ENCODE measurements around the gene TVP23B. TPM values are rescaled to one million over a fixed set of nuclear protein-coding genes. Genes with fewer than 3 reads are reported as not detected.
A peak's percentile ranks its signal among the peaks of the same experiment; 100 is the strongest.
"Not testable (repeated sequence)": the region's sequence is repeated elsewhere in the genome, so short reads cannot be mapped to it uniquely, and the experiment has no call there.

Gene TVP23B
- total RNA-seq, 1 experiment from 2014 or later = 47.8 TPM

- BruUV-seq (replicated peaks); H4K20me1 ChIP-seq (ENCODE audit: insufficient read depth); H3K36me3 ChIP-seq (ENCODE audit: control insufficient read depth in 1 of 2, insufficient read depth in 2 of 2, low read length in 2 of 2); H3K4me1 ChIP-seq (ENCODE audit: control insufficient read depth in 1 of 2, insufficient read depth in 2 of 2, low read length in 2 of 2); H3K27me3 ChIP-seq (ENCODE audit: insufficient read depth, low read length); intact Hi-C loops (cut with micrococcal nuclease); DNase-seq (ENCODE audit: low read depth, low spot score); H3K4me2 ChIP-seq (ENCODE audit: low read length); CTCF ChIA-PET; H3K27ac ChIP-seq (ENCODE audit: low read depth, low read length); H2AFZ ChIP-seq (ENCODE audit: low read depth, low read length, poor library complexity, severe bottlenecking); H3K9ac ChIP-seq (ENCODE audit: low read length); H3K4me3 ChIP-seq (replicated peaks in 1 of 2; ENCODE audit: low read depth in 1 of 2, low read length in 2 of 2); H3K9me2 ChIP-seq (ENCODE audit: insufficient read depth); H3K9me3 ChIP-seq (ENCODE audit: control insufficient read depth in 1 of 2, insufficient read depth in 1 of 2, low read depth in 1 of 2, low read length in 2 of 2); RAD21 ChIA-PET (ENCODE audit: low non-redundant PET in 1 of 2, low total read pairs in 2 of 2, uncharacterized antibody in 2 of 2, unreplicated experiment in 2 of 2); ATAC-seq; POLR2A ChIA-PET: not testable (repeated sequence)
- H3K79me2 ChIP-seq (ENCODE audit: insufficient read depth, low read length) = peaks cover 26% of the 10 kb centered on the region
Measured at GRCh38 chr17:18786890-18787289, 5.9 kb downstream of the TVP23B start.

GRCh38 chr17:18791402-18791801, 10.4 kb downstream of the TVP23B start:
- H3K79me2 ChIP-seq (ENCODE audit: insufficient read depth, low read length); H3K9me3 ChIP-seq (ENCODE audit: control insufficient read depth in 1 of 2, insufficient read depth in 1 of 2, low read depth in 1 of 2, low read length in 2 of 2); H3K4me1 ChIP-seq (ENCODE audit: control insufficient read depth in 1 of 2, insufficient read depth in 2 of 2, low read length in 2 of 2); H3K9ac ChIP-seq (ENCODE audit: low read length); H3K27me3 ChIP-seq (ENCODE audit: insufficient read depth, low read length); intact Hi-C loops (cut with micrococcal nuclease); H3K4me2 ChIP-seq (ENCODE audit: low read length); H3K27ac ChIP-seq (ENCODE audit: low read depth, low read length); DNase-seq (ENCODE audit: low read depth, low spot score); POLR2A ChIA-PET; H2AFZ ChIP-seq (ENCODE audit: low read depth, low read length, poor library complexity, severe bottlenecking); RAD21 ChIA-PET (ENCODE audit: low non-redundant PET in 1 of 2, low total read pairs in 2 of 2, uncharacterized antibody in 2 of 2, unreplicated experiment in 2 of 2); H4K20me1 ChIP-seq (ENCODE audit: insufficient read depth); H3K4me3 ChIP-seq (replicated peaks in 1 of 2; ENCODE audit: low read depth in 1 of 2, low read length in 2 of 2); H3K9me2 ChIP-seq (ENCODE audit: insufficient read depth); H3K36me3 ChIP-seq (ENCODE audit: control insufficient read depth in 1 of 2, insufficient read depth in 2 of 2, low read length in 2 of 2); CTCF ChIA-PET: not testable (repeated sequence)
- 0 out of 6 replicates have a peak, but pooled peaks of 1 of the 3 experiments have one; percentile 8 for TF ChIP-seq CTCF (IDR thresholded peaks at IDR 0.05 in 2 of 3, conservative IDR thresholded peaks at IDR 0.05 in 1 of 3; ENCODE audit: borderline replicate concordance in 1 of 3, insufficient read depth in 1 of 3, low read depth in 2 of 3, low read length in 2 of 3)
- TSS peak; percentile 12 for BruUV-seq (replicated peaks)
- peak; percentile 88 for ATAC-seq

- CTCF ChIA-PET; DNase-seq (ENCODE audit: low read depth, low spot score); H3K4me2 ChIP-seq (ENCODE audit: low read length); RAD21 ChIA-PET (ENCODE audit: low non-redundant PET in 1 of 2, low total read pairs in 2 of 2, uncharacterized antibody in 2 of 2, unreplicated experiment in 2 of 2); ATAC-seq; H4K20me1 ChIP-seq (ENCODE audit: insufficient read depth); H3K27me3 ChIP-seq (ENCODE audit: insufficient read depth, low read length); H3K79me2 ChIP-seq (ENCODE audit: insufficient read depth, low read length); H2AFZ ChIP-seq (ENCODE audit: low read depth, low read length, poor library complexity, severe bottlenecking); POLR2A ChIA-PET; H3K9ac ChIP-seq (ENCODE audit: low read length); H3K4me1 ChIP-seq (ENCODE audit: control insufficient read depth in 1 of 2, insufficient read depth in 2 of 2, low read length in 2 of 2); H3K9me2 ChIP-seq (ENCODE audit: insufficient read depth); BruUV-seq (replicated peaks); H3K27ac ChIP-seq (ENCODE audit: low read depth, low read length); intact Hi-C loops (cut with micrococcal nuclease); H3K4me3 ChIP-seq (replicated peaks in 1 of 2; ENCODE audit: low read depth in 1 of 2, low read length in 2 of 2); H3K9me3 ChIP-seq (ENCODE audit: control insufficient read depth in 1 of 2, insufficient read depth in 1 of 2, low read depth in 1 of 2, low read length in 2 of 2): not testable (repeated sequence)
- H3K36me3 ChIP-seq (ENCODE audit: control insufficient read depth in 1 of 2, insufficient read depth in 2 of 2, low read length in 2 of 2) = peaks cover 0 to 10% of the 10 kb centered on the region in 2 experiments; a peak in 2 of 4 replicates
Measured at GRCh38 chr17:18794841-18795240, 13.9 kb downstream of the TVP23B start.

- H3K4me1 ChIP-seq (ENCODE audit: control insufficient read depth in 1 of 2, insufficient read depth in 2 of 2, low read length in 2 of 2); H4K20me1 ChIP-seq (ENCODE audit: insufficient read depth); BruUV-seq (replicated peaks); H3K27me3 ChIP-seq (ENCODE audit: insufficient read depth, low read length); H3K27ac ChIP-seq (ENCODE audit: low read depth, low read length); ATAC-seq; H3K4me3 ChIP-seq (replicated peaks in 1 of 2; ENCODE audit: low read depth in 1 of 2, low read length in 2 of 2); DNase-seq (ENCODE audit: low read depth, low spot score); intact Hi-C loops (cut with micrococcal nuclease); H3K9ac ChIP-seq (ENCODE audit: low read length); H3K9me2 ChIP-seq (ENCODE audit: insufficient read depth); RAD21 ChIA-PET (ENCODE audit: low non-redundant PET in 1 of 2, low total read pairs in 2 of 2, uncharacterized antibody in 2 of 2, unreplicated experiment in 2 of 2); H3K9me3 ChIP-seq (ENCODE audit: control insufficient read depth in 1 of 2, insufficient read depth in 1 of 2, low read depth in 1 of 2, low read length in 2 of 2); H2AFZ ChIP-seq (ENCODE audit: low read depth, low read length, poor library complexity, severe bottlenecking); H3K79me2 ChIP-seq (ENCODE audit: insufficient read depth, low read length); H3K4me2 ChIP-seq (ENCODE audit: low read length); CTCF ChIA-PET; POLR2A ChIA-PET: not testable (repeated sequence)
- H3K36me3 ChIP-seq (ENCODE audit: control insufficient read depth in 1 of 2, insufficient read depth in 2 of 2, low read length in 2 of 2) = peaks cover 3 to 12% of the 10 kb centered on the region in 2 experiments; a peak in 3 of 4 replicates
Measured at GRCh38 chr17:18796887-18797286, 15.9 kb downstream of the TVP23B start.

All from HCT116 (cell line).